ENCODE measurements around the gene SLC16A12.
"Not testable (repeated sequence)": the region's sequence is repeated elsewhere in the genome, so short reads cannot be mapped to it uniquely, and the experiment has no call there.

SLC16A12 gene

GRCh38 chr10:89414879-89415821 lies 120.2 kb downstream of the SLC16A12 start:
- DNase-seq: peak; percentile 43

GRCh38 chr10:89414146-89414878 lies 121.1 kb downstream of the SLC16A12 start, which contains the start of gene IFIT5:
Gene IFIT5 (plus strand): TSS chr10:89414568. CDS start chr10:89414799, 231 bp downstream.
- DNase-seq: peak; percentile 69

GRCh38 chr10:89413398-89413912 lies 121.9 kb downstream of the SLC16A12 start:
- no peak for DNase-seq

GRCh38 chr10:89412276-89412675 lies 123.1 kb downstream of the SLC16A12 start:
- DNase-seq: peak; percentile 43

- DNase-seq: not testable (repeated sequence)
Observed at GRCh38 chr10:89411135-89411534, 124.3 kb downstream of the SLC16A12 start.

GRCh38 chr10:89410551-89410950 lies 124.8 kb downstream of the SLC16A12 start:
- not testable (repeated sequence) for DNase-seq

DNA sequence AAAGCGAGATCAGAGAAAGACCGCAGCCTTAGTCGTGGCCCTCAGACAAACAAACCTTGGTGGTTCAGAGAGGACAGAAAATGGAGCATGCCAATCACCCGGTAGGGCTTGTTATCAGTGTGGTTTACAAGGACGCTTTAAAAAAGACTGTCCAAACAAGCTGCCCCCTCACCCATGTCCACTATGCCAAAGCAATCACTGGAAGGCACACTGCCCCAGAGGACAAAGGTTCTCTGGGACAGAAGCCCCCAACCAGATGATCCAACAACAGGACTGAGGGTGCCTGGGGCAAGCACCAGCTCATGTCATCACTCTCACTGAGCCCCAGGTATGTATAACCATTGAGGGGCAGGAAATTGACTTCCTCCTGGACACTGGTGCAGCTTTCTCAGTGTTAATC lies 126.1 kb downstream of the SLC16A12 start:
- not testable (repeated sequence) for DNase-seq

GRCh38 chr10:89407792-89408191 lies 127.6 kb downstream of the SLC16A12 start:
- DNase-seq: not testable (repeated sequence)

- DNase-seq: not testable (repeated sequence)
Observed at GRCh38 chr10:89406178-89406577, 129.2 kb downstream of the SLC16A12 start.

- DNase-seq: no peak
Observed at GRCh38 chr10:89404104-89405047, 131.0 kb downstream of the SLC16A12 start.

DNA sequence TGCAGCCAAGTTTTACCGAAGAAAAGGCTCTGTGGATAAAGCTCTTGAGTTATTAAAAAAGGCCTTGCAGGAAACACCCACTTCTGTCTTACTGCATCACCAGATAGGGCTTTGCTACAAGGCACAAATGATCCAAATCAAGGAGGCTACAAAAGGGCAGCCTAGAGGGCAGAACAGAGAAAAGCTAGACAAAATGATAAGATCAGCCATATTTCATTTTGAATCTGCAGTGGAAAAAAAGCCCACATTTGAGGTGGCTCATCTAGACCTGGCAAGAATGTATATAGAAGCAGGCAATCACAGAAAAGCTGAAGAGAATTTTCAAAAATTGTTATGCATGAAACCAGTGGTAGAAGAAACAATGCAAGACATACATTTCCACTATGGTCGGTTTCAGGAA lies 132.4 kb downstream of the SLC16A12 start:
- DNase-seq: no peak

- no peak for DNase-seq
Observed at GRCh38 chr10:89399956-89400355, 135.4 kb downstream of the SLC16A12 start.

DNA sequence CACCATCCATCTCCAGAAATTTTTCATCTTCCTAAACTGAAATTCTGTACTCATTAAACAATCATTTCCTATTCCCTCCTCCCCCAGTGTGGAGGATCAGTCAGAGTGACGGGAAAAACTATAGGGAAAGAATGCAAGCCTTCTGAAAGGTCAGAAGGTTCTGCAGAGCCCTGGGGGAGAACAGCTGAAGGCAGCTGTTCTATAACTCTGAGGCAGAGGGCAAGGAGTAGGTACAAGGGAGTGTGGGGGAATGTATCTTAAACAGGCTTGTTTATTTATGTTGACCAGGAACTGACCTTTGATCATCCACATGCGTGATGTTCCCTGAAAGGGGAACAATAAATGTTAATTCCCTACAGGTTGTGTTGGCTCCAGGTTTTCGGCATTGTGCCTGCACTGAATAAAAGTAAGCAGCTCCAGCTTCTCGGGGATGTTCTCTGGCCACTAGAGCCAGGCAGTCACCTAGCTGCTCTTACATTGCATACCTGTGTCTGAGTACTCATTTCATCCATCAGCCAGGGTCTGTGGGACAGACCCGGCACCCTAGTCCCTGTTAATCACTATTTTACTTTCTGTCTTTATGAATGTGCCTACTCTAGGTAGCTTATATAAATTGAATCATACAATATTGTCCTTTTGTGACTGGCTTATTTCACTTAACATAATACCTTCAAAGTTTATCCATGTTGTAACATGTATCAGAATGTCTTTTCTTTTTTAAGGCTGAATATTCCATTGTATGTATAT lies 137.2 kb downstream of the SLC16A12 start:
- no peak for DNase-seq

GRCh38 chr10:89395141-89395540 lies 140.3 kb downstream of the SLC16A12 start:
- DNase-seq: no peak

DNA sequence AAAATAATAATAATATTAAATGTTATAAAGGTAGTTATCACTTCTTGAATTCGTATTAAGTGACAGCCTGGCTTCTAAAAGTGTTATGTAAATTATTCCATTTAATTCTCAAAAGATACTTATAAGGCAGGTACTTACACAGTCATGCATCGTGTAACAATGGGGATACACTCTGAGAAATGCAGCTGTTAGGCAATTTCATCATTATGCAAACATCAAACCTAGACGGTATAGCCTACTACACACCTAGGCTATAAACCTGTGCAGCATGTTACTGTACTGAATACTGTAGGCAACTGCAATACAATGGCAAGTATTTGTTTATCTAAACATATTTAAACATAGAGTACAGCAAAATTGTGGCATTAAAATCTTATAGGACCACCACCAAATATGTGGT lies 141.5 kb downstream of the SLC16A12 start:
- no peak for DNase-seq

- DNase-seq: no peak
Observed at GRCh38 chr10:89392974-89393373, 142.4 kb downstream of the SLC16A12 start.

DNA sequence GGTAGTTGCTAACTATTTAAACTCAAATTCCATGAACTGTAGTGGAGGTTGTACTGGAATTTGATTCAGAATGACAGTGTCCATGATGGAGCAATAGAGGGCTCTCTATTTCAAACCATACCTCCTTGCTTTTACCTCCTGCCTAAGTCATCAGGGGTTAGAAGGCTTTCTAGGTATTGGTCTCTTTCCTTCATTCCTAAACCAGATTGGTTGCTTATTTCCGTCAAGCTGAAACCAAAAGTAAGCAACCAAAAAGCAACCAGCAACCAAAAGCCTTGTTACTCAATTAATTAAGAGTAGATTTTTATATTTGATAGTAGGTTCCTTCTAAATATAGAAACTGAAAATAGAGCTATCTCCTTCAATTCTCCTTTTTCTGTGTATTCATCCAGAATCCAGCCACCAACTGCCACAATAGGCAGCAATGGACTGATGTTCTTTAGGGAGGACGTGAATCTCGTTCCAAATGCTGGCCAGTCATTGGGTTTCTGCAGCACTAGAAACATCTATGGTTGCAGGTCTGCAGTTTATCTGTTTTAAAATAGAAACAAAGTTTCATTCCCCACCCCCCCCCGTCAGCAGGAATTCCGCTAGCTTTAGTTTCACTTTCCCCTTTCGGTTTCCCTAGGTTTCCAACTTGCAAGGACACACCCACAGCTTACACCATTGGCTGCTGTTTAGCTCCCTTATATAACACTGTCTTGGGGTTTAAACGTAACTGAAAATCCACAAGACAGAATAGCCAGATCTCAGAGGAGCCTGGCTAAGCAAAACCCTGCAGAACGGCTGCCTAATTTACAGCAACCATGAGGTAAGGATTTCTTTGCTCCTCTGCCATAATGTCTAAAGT lies 143.3 kb downstream of the SLC16A12 start, which contains the start of gene IFIT1:
Gene IFIT1, plus strand, starts transcription at position 717 of the 850 bp plus-strand sequence. Its CDS starts 90 bp downstream, at position 807.
- DNase-seq: peak; percentile 43

GRCh38 chr10:89391226-89391576 lies 144.2 kb downstream of the SLC16A12 start:
- DNase-seq: not testable (repeated sequence)

- DNase-seq: no peak
Observed at GRCh38 chr10:89390476-89391225, 144.7 kb downstream of the SLC16A12 start.

DNA sequence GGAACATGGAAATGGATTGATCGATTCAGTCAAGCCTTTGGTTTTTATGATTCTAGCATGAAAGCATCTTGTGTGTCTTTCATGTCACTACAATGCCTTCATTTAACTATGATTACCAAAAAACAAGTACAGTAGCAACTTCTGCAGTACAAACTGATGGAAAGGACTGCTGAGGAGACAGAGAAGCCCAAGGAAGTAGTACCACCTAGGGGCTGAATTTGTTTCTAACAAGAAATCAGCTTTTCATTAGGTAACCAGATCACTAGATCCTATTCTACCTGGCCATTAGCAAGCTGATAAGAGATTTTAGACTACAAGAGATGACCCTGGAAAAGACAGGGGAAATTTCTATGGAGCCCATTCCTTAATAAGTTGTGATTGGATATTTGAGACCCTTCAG lies 146.1 kb downstream of the SLC16A12 start:
- DNase-seq: no peak

All from activated CD4-positive, alpha-beta T cell treated with anti-CD3 and anti-CD28 coated beads for 1 hour (primary cell).